Endometrium (tissue), 2 donors: ENCODE results near the gene SMIM36.
"Not testable (repeated sequence)": the region's sequence is repeated elsewhere in the genome, so short reads cannot be mapped to it uniquely, and the experiment has no call there.

Source experiments
- FAIRE-seq: peaks from 2 replicates; lab custom pipeline; 2012; peaks lifted over from hg19 to GRCh38; lab: Jason Lieb, UNC
- donor health status: control.
- donor health status: control.

Gene SMIM36

DNA sequence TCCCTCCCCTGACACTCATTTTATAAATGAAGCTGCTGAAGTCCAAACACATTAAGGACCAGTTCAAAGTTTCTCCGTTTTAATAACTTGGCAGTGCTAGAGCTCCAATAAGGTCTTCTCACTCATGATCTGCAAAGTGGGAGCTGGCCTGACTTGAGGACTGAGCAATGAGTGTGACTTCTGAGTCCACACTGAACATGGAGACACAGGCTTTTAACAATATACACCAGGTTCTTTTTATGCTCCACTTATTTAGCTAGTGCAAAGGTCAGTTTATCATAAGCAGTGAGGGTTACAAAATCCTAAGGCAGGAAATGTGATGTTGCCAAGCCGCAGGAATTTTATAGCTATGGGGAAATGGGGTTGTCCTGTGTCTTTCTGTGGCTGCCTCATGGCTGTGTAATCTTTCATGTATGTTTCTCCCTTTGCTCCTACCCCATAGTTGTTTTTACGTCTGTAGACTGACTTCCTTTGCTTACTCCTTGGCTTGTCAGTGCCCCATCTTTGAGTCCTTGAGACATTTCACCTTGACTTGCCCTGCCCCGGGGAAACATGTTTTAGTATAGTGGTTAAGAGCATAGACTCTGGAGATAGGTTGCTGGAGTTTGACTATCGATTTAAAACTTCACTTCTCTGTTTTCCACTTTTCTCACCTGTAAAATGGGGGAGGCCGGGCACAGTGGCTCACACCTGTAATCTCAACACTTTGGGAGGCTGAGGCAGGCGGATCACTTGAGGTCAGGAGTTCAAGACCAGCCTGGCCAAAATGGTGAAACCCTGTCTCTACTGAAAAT is 77.4 kb downstream of the SMIM36 start:
- no peak for FAIRE-seq

DNA sequence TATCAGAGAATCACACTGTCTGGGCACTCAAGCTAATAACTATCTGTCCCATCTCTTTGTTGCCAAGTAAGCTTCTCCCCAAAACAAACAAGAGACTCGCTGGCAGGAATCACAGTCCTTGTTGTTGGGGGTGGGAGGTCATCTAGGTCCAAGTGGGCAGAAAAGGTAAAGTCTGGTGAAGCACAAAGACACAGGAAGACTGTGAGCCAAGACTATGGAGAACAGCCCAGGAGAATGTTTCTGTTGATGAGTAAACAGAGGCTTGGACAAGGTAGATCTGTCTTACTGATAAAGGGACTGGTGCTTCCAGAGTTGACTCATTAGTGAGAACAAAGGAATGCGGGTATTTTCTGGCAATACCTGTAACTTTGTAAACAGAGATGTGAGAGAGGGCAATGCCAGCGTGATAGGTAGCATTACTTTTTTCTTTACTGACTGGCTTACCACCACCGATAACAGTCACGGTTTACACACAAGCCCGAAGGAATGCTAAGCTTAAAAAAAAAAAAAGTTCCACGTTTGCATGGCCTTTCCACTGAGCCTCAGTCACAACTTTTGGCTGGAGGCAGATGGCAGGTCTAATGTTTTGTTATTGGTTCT is 78.1 kb downstream of the SMIM36 start:
- FAIRE-seq, result no peak

DNA sequence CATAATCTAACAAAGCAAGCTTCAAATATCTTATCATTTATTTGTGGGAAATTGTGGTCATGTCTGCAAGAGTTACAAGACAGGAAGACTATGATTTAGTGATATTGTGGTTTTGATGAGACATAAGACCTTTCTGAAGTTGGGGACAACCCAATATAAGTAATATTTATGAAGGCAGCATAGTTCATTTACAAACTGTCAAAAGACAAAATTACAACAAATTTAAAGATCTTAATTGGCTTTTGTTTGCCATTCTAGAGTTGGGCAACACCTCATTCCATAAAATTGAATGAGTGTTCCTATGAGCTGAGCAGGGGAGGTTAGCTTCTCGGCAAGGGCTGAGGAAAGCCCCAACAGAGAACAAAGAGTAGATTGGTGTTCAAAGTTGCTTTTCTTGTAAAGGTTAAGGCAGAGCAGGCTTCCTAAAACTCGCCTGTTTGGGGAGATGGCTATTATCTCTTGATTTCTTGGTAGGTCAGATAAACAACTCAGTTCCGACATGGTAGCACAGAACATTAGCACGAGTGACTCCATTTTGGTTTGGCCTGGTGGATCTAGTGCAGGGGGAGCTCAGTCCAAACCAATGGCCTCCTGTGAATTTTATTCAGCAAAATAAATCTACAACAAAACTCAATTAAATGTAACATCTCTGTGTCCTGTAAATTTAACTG is 78.8 kb downstream of the SMIM36 start:
- FAIRE-seq, result no peak

GRCh38 chr17:55431914-55432313 is 79.3 kb downstream of the SMIM36 start:
- not testable (repeated sequence) for FAIRE-seq

GRCh38 chr17:55430541-55431288 is 80.5 kb downstream of the SMIM36 start:
- no peak for FAIRE-seq

GRCh38 chr17:55427587-55427882 is 83.7 kb downstream of the SMIM36 start:
- no peak for FAIRE-seq

DNA sequence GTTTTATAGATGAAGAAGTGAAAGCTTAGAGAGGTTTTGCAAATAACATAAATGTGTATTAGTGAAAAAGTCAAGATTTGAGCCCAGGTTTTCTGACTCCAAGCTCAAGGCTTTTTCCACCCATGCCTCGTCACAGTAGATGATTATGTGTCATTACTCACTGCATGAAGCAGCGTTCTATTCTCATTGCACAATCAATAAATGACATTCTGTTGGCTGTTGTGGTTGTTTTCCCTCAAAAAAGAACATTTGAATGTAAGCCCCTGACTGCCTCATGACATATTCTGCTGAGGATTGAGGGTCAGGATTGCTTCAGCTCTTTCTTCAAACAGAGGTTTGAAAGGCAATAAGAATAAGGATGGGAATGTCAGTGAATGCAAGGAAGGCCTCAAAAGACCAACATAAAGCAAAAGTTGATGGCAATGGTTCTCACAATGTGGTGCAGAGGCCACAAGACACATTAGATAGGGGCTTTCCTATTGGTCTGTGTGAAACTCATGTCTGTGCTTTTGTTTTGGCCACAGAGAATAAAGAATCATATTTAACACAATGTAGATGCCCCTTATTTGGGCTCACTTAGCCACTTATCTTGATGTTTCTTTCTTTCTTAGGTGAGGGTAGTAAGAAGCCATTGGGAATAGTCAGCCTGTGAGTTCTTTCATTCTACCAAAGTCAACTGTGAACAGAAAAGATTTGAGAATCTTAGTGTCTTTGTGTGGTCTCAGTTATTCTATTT is 84.2 kb downstream of the SMIM36 start:
- no peak for FAIRE-seq

GRCh38 chr17:55424893-55425540 is 86.2 kb downstream of the SMIM36 start:
- FAIRE-seq, result no peak

- FAIRE-seq, result no peak
These were observed 87.7 kb downstream of the SMIM36 start for GRCh38 chr17:55423535-55423934.

DNA sequence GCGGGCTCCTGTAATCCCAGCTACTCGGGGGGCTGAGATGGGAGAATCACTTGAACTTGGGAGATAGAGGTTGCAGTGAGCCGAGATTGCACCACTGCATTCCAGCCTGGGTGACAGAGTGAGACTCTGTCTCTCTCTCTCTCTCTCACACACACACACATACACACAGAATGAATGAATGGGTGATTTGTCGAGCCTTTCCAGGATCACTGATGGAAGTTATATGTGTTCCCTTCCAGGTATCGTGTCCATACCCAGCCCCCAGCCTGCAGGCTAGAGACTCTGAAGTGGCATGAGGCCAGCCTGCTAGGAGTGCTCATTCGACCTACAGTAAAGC is 88.5 kb downstream of the SMIM36 start:
- not testable (repeated sequence) for FAIRE-seq

DNA sequence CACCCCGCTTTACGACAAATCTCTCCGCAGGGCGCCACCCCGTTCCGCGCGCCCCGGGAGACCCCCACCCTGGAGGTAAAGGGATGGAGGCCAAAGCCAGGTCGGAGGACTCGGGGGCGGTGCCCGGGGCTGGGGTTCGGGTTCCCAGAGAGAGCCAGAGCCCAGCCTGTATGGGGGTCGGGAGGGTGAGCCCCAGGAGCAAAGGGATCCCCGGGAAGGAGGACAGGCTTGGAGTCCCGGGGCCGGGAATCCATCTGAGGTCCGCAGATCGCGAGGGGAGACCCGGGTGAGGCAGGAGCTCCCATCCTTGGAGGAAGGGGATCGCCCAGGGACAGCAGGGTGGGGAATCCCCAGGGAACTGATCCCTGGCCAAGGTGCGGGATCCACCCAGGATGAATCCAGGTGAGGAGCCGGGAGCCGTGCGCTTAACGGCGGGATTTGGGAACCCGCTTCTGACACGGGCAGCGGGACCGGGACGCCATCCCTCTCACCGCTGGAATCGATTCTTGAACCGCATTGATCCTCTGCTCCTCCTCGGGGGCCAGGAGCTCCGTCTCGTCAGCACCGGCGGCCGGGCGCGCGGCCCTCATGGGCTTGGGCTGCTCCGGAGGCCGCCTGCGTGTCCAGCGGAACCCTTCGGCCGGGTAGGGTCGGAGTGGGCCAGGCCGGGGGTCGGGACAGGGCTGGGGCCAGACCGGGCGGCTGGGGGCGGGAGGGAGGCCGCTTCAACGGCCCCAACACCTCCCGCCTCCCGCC is 89.9 kb downstream of the SMIM36 start, which contains the start of gene MMD:
Gene MMD (minus strand): TSS at position 657 of the 756 bp plus-strand sequence. CDS start 140 bp downstream, at position 517.
- FAIRE-seq, result no peak

DNA sequence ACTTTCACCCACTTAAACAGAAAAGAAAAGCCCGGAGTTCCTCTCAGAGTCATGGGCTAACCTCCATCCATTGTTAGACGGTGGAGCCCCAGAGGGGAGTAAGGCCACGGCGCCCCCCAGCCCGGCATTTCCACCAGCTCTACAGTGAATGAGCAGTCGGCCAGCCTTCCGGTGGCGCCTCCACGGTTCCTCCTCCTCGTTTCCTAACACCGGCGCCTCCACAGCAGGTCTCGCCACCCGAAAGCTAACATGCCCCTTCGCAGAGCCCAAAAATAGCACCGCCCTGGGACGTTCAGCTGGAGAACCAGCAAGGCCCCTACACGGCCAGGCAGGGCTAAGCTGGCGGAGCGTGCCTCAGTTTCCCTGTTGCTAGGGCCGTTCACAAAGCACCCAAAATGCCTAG is 90.5 kb downstream of the SMIM36 start:
- FAIRE-seq, result no peak

DNA sequence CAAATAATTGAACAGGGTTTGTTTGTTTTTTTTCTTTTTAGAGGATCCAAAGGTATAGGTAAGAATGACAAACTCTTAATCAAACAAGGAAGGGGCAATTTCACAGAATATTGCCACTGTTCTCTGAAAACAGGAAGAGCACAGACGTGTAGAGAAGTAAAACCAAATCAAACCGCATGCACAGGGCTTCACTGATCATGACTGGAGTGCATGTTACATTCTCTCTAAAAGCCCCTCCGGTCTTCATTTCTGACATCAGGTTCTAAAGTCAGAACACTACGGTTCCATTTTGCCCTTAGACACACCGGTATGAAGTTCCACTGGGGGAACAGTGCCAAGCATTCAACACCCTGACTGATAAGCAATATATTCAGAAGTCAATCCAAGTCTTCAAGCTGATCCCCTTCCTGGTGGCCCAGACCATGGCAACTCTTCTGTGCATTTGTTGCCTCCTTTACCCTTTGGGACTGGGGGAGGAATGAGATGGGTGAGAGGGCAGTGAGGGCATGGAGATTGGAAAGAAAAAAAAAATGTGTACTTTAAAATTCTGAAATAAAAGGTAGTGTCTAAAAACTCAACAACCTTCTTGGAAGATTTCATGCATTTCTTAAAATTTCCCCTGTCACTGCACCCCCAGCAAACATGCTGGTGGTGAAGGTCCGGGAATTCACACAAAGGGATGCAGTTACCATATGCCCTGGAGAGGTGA is 91.0 kb downstream of the SMIM36 start:
- no peak for FAIRE-seq

- no peak for FAIRE-seq
These were observed 92.6 kb downstream of the SMIM36 start for GRCh38 chr17:55418369-55419268.

DNA sequence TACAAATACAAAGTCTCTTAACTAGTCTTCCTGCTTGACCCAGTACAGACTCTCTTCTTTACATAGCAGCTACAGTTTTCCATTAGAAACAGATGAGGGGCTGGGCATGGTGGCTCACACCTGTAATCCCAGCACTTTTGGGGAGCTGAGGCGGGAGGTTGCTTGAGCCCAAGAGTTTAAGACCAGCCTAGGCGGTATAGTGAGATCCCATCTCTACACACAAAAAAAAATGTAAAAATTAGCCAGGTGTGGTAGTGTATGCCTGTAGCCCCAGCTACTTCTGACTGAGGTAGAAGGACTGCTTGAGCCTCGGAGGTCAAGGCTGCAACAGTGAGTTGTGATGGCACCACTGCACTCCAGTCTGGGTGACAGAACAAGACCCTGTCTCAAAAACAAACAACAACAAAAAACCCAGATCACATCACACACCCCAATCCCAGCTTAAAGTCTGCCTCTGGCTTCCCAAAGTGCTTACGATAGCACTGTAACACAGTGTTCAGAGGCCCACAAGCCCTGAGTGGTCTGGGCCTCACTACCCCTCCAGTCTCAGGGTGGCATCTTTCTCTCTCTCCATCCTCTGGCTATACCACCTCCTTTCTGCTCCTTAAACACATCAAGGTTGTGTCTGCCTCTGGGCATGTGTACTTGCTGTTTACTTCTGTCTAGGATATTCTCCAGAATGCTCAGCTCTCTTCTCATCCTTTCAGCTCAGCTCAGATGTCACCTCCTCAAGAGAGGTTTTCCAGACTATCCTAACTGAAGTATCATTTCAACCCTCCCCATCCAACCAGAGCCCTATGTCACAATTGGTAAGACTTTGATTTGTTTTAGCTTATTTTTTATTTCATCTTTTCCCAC is 93.6 kb downstream of the SMIM36 start:
- FAIRE-seq, result no peak

GRCh38 chr17:55416470-55417052 is 94.7 kb downstream of the SMIM36 start:
- no peak for FAIRE-seq

- FAIRE-seq, result no peak
These were observed 95.3 kb downstream of the SMIM36 start for GRCh38 chr17:55416000-55416399.

GRCh38 chr17:55414983-55415382 is 96.3 kb downstream of the SMIM36 start:
- FAIRE-seq, result no peak
